Fibroblast of mammary gland (primary cell): ENCODE measurements around the gene ARHGAP15.

ENCODE experiments used
- DNase-seq: peaks from one replicate; pipeline ENCODE4 v3.0.0-alpha.2; 2010; ENCODE audit warnings: low read depth
- H3K4me3 ChIP-seq: 2 replicates; pipeline ENCODE4 v1.5.1; 2011; ENCODE audit warnings: low read depth, mild to moderate bottlenecking, low read length, moderate library complexity; ENCODE audit not compliant: control insufficient read depth
- TF ChIP-seq, protein P1 (sequence below): conservative IDR thresholded peaks from 2 replicates; pipeline ENCODE4 v1.5.1; 2011; ENCODE audit warnings: low read depth, low read length, inconsistent platforms; ENCODE audit not compliant: control insufficient read depth, insufficient read depth

Gene ARHGAP15

DNA sequence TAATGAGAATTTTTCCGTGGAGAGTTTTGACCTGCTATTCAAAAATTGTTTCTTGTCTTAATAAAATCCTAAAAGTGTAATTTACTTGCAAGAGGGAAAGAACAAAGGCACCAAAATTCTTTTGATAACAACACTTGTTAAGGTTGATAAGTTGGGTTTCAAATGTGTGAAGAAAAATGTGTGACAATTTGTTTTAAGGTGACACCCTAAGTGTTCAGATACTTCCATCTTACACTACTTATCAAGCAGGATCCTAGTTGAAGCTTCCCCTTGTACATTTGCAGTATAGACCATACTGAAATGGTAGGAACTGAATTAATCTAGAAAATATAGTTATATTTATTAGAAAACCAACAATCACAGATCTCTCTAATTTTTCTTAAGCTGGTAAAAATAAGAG is 204.6 kb downstream of the ARHGAP15 start:
- TF ChIP-seq, protein P1, sequence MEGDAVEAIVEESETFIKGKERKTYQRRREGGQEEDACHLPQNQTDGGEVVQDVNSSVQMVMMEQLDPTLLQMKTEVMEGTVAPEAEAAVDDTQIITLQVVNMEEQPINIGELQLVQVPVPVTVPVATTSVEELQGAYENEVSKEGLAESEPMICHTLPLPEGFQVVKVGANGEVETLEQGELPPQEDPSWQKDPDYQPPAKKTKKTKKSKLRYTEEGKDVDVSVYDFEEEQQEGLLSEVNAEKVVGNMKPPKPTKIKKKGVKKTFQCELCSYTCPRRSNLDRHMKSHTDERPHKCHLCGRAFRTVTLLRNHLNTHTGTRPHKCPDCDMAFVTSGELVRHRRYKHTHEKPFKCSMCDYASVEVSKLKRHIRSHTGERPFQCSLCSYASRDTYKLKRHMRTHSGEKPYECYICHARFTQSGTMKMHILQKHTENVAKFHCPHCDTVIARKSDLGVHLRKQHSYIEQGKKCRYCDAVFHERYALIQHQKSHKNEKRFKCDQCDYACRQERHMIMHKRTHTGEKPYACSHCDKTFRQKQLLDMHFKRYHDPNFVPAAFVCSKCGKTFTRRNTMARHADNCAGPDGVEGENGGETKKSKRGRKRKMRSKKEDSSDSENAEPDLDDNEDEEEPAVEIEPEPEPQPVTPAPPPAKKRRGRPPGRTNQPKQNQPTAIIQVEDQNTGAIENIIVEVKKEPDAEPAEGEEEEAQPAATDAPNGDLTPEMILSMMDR, result no peak
- DNase-seq, result no peak
- H3K4me3 ChIP-seq, result no peak overlapping the region

DNA sequence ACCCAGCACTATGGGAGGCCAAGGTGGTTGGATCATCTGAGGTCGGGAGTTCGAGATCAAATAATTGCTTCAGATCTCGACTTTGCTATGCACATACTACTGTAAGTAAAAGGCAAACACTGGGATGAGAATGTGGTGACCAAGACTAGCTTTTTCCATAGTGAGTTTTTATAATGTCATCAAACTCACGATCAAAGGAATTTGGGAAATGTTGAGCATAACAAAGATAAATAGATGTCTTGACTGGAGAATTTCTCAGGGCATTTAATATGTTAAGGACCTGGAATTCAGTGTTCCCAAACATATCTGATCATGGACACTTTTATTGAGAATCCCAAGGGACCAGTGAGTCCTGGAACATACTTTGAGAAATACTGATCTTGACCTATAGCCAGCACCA is 205.6 kb downstream of the ARHGAP15 start:
- no peak overlapping the region for H3K4me3 ChIP-seq
- DNase-seq, result no peak
- TF ChIP-seq, protein P1, result no peak

DNA sequence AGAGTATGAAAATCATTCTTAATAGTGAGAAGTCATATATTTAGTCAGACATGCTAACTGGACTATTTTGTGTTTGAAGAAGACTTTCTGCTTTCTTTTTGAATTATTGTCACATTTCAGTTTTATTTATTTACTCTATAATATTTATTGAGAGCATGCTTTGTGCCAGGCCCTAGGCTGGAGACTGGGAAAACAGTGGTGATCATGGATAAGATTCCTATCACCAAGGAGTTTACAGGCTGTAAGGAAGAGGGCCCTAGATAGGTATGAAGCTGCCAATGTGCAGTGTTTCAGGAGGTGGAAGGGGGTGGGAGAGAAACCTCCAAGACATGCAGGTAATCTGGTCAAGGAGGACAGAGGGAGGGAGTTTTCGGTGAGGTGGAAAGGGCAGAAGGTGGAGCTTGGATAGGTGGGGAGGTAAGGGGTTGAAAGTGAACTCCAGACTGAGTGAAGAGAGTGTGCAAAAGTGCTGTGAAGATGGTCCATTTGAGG is 207.5 kb downstream of the ARHGAP15 start:
- no peak for DNase-seq
- no peak overlapping the region for H3K4me3 ChIP-seq
- TF ChIP-seq, protein P1, result no peak

DNA sequence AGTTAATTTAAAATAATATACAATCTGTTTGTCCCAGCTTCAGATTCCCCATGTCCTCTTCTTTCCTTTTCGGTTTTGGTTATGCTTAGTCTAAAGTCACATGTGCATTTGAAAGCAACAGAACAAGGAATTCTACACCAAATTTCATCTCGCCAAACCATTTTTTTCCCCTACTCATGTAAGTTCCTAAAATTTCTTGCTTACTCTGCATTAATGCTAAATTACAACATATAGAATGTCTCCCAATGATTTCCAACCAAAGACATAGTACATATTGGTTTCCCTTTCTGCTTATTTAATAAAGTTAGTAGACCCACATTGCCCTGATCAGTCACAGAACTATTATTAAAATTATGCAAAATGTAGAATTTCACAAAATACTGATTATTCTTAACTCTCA is 212.3 kb downstream of the ARHGAP15 start:
- TF ChIP-seq, protein P1, result no peak
- H3K4me3 ChIP-seq, result no peak overlapping the region
- DNase-seq, result no peak

DNA sequence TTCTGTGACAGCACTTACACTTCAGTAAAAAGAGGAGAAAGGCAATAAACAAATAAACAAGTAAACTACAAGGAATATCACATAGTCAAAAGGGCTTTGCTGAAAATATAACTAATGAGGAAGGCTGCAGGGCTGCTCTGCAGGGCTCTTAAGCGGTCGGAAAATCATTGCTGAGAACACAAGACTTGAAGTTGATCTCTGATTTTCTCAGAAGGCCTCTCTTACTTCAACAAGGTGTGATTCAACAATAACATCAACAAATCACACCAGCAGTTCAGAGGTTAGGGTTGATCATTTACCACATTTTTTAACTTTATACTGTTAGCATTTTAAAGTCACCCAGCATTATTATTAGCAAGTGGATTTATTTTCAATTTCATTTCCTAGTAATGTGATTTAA is 215.6 kb downstream of the ARHGAP15 start:
- TF ChIP-seq, protein P1, result no peak
- DNase-seq, result no peak

DNA sequence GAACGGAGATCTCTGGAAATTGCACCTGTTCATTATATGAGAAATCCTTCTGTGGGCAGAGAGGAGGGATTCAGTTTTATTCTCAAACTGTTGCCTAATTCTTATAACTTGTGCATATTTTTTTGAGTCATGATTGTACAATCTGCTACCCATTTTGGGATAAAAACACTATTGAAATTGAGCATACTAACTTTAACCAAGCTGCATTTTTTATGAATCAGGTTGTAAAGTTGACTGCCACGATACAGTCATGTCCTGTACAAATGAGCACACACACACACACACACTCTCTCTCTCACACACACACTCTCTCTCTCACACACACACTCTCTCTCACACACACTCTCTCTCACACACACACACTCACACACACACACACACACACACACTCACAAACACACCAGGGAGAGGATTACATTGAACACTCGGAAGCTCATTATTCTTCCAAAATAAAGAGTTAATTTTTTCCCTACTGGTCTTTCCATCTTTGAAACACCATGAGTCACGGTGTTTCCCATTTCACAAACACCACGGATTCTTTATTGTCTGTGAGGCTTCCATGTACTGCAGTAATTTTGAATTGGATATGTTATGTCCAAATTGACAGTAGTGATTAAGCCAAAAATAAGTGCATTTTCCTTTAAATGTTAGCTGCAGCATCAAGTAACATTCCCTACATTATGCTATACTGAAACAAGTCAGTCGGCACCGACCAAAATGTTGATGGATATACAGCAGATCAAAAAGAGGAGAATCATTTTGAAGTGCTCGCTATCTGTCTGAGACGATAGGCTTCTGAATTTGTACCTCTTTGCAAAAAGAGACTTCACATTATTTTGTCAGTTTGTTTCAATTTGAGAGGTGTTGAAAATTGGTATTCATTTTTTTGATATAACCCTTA is 216.9 kb downstream of the ARHGAP15 start:
- TF ChIP-seq, protein P1, result no peak
- no peak for DNase-seq
- no peak overlapping the region for H3K4me3 ChIP-seq

More for the DNA sequence above, 215.6 kb downstream of the ARHGAP15 start:
- no peak overlapping the region for H3K4me3 ChIP-seq
